GM19328 (cell line): ENCODE data around the gene ZBTB38.

Experiments
- ATAC-seq: cut with Tn5 transposase; IDR thresholded peaks from one replicate; pipeline ENCODE4 v1.9.1; 2021; ENCODE audit warnings: mild to moderate bottlenecking, moderate library complexity; ENCODE audit not compliant: unreplicated experiment

The ZBTB38 gene

DNA sequence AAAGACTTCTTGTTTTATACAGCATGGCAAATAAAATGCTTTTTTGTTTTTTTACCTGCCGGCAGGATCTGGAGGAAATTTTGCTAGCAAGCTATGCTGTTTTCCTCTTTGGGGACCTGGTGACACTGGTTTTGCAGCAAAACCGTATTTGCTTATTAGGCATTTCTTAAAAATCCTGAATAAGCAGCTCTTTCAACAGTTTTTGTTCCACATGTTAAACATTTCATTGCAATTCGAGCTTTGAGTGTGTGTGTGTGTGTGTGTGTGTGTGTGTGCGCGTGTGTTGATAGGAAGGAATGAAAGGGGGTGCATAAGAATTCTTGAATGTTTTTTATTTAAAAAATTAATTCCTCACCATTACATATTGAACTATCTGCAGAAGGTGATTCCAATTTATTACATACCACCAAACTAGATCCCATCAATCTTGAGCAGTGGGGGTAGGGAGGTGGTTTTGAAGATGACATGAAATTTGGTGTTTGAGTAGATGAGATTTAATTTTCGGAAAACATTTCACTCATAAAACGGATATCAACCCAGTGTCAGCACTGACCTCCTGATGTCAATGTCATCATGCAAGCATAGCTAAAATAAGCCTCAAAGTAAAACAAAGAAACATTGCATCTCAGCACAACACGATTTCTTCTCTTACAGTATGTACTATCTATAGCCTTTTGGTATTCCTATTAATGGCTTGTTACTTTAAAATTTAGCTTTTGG lies 17.3 kb downstream of the ZBTB38 start:
- no peak for ATAC-seq

DNA sequence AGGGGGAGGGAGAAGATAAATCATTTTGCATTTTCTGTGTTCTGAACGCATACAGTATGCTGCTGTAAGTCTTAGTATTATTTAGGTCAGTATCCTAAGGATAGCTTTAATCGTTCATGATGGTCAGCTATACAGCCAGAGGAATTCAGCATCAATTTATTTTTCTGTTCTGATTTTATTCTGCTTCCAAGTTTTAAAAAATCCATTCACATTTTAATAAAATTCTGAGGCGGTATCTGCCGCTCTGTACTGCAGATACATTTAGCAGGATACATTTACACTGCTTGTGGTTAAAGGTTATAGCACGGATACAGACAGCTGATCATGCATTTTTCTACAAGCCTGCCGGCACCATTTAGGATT lies 17.8 kb downstream of the ZBTB38 start:
- ATAC-seq: no peak

DNA sequence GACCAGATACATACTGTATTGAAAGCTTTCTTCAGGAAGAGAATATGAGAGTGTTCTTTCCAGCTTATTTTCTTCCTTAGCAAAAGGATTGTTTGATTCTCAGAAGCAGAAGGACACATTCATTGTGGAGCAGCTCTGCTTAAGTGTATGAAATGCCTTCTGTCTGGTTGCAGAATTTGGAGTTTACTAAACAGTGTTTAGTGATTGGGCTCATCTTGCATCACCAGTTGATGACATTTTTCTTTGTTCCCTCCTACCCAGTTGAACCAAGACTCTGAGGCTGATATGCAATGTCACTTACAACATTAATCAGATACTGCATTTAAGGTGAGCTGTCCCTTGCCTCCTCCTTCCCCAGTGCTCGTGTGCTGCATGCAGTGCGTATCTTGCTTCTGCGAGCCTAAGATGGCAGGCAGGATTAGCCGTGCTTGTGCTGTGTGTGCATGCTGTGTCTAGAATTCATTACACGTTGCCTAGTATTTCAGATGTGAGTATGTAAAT lies 18.4 kb downstream of the ZBTB38 start:
- no peak for ATAC-seq

DNA sequence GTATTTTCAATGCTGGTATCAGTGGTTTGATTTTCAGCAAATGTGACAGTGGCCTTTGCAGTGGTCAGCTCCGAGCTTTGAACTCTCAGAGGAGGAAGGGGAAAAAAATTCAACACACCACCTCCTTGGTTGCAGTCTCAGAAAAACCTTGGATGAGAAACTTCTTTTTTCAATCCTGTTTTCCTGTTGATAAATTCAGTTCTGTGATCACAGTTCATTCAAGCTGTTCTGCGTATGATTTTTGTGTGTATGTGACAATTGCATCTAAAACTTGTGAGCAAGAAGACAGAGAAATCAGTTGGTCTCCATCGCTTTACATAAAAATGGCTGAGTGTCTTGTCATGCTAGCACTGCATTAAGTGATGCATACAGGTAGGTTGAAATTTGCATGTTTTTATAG lies 19.2 kb downstream of the ZBTB38 start:
- ATAC-seq: no peak

DNA sequence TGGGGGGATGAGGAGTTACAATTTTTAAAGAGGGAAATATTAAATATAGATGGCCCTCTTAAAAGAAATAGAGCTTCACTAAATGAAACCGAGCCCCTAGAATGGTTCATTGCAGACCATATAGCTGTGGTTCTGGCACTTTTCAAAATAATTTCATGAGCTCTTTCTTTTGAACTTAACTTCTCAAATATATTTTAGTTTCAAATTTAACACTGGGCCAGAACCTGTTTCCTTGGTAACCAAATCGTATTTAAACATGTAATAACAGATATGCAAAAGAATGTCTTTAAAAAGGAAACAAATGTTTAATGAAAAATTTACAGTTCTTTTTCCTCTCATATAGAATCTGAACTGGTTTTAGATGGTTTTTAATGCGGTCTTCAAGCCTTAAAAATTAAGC lies 20.1 kb downstream of the ZBTB38 start:
- ATAC-seq: no peak

DNA sequence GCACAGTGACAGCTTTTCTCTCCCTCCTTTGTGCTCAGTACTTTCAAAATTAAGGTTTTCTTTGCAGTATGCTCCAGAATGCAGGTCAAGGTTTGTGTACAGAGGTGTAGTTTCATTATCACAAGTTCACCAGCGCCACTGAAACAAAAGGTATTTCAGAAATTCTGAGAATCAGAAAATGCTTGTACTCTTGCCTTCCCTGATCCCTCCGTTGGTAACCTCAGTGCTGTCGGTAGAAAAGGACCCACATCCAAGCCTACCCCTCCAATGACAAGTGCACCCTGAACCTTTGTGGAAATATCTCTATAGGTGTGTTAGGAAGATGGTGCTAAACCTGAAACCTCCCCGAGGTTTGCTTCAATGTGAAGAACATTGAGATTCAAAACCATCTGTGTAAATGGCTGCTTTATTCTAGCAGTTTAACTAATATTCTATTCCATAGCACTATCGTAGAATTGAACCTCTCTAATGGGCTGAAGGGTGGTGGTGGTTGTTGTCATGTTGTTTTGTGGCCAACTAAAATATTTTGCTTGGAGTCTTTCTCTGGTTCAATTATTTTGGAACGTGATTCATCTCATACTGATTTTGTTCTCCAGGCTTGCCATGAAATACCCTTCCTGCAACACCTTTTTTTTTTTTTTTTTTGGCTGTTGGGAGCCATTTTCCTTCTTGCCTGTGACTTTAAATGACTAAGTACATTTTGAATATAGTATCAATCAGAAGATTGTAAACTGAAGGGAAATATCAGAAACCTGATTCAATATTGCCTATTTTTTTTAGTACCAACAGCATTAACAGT lies 20.7 kb downstream of the ZBTB38 start:
- no peak for ATAC-seq

DNA sequence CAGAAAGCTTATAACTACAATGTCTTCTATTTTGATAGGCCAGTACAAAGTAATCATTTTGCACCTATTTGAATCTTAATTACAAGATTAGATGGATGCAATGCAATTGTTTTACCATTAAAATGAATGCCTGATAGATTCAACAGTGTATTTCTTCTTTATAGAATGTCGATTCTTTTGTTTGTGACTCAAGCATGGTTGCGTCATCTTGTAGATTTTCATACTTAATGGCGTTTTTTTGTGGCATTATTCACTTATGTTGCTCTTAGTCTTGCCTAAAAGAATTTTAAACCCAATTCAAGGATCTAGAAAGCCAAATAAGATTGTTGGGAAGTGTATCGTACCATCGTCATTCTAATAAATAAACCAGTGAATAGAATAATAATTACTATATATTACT lies 21.4 kb downstream of the ZBTB38 start:
- ATAC-seq: no peak

DNA sequence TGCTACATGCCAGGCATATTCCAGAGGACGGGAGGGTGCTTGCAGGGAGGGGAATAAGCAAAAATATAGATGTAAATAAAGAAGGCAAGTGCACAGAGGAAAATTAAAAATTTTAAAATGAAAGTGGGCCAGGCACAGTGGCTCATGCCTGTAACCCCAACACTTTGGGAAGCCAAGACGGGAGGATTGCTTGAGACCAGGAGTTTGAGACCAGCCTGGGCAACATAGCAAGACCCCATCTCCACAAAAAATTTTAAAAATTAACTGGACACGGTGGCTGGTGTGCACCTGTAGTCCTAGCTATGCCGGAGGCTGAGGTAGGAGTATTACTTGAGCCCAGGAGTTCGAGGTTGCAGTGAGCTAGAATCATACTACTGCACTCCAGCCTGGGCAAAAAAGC lies 22.4 kb downstream of the ZBTB38 start:
- no peak for ATAC-seq

DNA sequence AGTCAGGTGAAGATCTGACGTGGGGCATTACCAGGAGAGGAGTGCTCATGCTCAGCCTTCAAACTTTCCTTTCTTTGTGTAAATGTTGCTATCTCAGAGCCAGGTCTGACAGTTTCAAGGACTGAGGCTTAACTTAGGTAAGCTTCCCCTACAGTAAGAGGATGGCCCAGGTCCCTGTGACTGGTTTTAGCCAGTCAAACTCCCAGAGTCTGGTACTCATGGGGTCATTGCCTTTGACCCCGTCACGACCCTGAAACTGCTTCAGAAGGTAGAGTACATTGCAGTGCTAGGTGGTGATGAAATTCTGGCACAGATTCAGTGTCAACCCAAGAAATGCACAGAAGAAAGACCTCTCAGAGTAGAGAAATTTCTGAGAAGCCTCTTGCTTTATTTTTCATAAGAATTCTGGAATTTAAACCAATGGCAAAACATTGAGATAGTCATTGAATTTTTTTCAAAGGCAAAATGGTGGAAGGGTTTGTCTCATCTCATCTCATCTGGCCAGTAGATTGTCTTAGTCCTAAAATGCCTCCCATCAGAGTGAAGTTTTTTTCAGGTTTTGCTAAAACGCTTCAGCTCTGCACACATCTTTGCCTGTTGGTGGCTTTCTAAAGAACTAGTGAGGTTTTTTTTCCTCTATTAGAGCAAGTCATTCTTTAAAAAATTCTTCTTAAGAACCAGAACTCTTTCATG lies 23.1 kb downstream of the ZBTB38 start:
- no peak for ATAC-seq

DNA sequence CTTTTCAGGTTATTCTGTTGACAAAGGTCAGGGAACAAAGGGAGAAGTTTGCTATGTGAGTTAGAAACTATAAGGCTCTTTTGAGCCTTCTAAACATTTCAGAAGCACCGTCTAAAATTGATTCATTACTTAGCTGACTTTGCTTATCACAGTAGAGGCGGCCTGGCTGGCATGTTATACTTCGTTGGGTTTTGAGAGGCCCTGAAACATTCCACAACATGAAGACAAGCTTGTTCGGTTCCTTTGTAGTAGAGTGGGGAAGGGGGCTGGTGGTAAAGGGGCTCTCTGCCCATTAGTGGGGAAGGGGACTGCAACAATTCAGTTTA lies 23.6 kb downstream of the ZBTB38 start:
- no peak for ATAC-seq

DNA sequence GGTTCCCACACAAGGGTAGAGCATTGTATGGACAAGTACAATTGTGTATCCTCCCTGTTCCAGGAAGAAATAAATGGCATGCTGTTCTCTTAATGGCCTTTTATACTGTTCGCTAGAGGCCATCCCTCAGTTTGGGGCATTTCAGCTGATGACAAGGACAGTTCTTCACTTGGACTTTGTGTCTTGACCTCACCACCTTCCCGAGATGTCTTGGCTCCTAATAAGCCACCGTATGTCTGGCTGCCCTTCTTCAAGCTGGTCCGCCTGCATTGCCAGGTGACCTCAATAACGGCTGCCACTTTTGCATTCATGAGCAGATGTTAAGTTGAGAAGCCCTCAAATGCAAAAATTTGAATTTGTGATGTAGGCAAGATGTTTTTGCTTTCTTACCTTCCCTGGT lies 24.1 kb downstream of the ZBTB38 start:
- ATAC-seq: no peak

DNA sequence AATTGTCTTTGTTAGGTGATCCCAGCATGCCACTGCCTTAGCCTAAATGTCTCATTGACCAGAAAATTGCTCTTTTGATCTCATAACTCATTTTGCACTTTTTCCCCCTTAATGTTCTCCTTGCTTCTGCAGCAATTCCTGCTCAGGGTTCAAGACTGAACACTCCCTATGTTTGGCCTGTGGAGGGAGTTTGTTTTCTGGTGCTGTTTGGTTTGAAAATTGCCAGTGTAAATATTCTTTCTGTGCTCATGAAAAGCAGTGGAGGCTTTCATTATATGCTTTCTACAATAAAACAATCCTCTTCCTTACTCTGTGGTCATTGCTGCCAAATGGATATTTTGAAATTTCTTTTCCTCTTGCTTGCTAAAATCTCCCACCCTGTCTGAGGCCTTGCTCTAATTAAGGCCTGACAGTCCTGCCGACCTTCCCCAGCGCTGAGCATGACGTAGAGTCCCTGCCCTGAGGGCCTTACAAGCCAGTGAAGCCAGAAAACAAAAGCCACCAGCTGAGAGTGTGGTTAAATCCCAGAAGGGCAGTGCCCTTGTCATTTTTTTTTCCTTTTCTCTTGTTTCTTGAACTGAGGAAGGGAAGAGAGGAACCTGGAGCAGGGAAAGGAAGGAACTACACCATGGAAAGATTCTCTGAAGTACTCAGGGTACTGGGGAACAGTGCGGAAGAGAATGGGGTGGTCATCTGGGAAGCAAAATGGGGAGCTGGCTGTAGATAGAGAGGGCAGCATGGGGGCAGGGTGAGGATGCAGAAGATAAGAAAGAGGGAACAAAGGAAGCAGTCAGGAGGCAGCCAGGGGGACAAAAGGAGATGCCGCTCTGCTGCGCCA lies 24.8 kb downstream of the ZBTB38 start:
- ATAC-seq: no peak

DNA sequence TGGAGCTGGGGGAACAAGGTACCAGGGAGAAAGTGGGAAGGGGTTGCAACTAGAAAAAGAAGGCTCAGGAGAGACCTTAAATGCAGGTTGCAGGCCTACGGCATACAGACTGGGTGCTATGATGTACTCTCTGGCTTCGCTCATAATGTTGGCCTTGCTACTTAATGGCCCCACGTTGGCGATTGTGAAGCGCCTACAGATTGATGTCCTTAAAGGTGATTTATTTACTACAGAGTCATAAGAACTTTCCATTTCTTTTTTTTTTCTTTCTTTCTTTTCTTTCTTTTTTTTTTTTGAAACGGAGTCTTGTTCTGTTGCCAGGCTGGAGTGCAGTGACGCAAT lies 25.4 kb downstream of the ZBTB38 start:
- no peak for ATAC-seq

DNA sequence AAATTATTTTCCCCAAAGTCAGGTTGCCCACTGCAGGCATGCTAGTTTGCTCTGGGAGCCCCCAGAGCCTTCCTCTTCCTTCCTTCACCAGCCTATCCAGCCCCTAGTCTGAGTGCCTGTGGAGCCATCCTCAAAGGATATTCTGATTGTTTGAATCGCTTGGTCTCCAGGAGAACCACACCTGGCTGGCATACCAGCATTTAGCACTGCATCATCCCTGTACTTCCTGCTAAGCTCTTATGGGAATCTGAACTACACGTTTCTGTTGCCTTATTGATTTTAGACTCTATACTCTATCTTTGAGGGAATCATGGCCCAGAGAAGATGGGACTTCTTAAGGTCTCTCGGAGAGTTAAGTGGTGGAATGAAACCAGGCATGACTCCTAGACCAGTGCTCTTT lies 26.3 kb downstream of the ZBTB38 start:
- no peak for ATAC-seq

DNA sequence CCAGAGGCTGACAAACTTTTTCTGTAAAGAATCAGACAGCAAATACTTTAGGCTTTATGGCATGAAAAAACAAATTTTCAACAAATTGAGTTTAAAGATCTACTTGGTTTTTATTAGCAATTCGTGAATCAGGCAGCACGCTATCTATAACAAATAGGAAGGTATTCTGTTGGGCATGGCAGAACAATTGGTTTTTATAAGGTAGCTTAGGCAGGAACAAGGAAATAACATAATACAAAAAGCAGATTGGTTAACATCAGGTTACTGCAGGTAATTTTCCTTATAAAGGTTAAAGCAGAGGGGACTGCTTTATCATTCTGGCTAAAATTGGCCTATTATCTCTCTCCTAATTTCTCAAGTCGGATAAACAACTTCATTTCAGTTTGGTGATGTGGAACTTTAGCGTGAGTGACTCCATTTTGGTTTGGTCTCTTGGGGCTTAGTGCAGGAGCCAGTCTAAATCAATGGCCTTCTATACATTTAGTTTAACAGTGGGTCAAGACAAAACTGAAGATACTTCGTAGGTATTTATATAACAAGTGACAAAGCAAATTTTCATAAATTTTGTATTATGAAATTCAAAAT lies 26.8 kb downstream of the ZBTB38 start:
- no peak for ATAC-seq

DNA sequence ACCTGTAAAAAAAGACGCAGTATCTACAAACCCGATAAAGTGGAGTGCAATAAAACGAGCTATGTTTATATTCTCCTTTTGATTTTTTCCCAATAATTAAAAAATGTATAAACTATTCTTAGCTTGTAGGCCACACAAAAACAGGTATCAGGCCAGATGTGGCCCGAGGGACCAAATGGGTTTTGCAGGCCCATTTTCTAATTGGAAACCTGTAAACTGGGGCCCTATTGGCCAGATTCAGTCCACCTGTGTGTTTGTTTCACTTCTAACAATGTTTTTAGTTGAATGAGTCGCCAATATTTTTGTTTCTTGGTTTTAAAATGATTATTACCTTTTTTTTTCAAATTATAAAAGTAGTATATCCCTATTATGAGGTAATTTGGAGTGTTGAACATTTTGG lies 29.7 kb downstream of the ZBTB38 start:
- ATAC-seq: no peak

DNA sequence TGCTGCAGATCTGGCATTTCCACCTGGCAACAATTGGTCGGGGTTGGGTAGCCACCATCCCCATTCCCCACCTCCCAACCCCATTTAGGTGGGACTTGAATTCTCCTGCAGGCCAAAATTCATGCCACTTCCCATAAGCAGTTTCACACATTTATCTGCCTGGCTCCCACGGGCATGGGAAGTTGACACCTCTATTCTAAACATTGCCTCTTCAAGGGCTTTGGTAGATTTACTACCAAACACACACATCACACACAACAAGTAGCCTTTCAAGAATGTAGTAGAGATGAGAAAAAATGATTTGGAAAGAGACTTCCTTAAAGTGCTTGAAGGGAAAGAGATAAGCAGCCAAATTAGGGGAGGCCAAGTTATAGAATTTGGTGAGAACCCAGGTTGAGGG lies 30.9 kb downstream of the ZBTB38 start:
- ATAC-seq: no peak

DNA sequence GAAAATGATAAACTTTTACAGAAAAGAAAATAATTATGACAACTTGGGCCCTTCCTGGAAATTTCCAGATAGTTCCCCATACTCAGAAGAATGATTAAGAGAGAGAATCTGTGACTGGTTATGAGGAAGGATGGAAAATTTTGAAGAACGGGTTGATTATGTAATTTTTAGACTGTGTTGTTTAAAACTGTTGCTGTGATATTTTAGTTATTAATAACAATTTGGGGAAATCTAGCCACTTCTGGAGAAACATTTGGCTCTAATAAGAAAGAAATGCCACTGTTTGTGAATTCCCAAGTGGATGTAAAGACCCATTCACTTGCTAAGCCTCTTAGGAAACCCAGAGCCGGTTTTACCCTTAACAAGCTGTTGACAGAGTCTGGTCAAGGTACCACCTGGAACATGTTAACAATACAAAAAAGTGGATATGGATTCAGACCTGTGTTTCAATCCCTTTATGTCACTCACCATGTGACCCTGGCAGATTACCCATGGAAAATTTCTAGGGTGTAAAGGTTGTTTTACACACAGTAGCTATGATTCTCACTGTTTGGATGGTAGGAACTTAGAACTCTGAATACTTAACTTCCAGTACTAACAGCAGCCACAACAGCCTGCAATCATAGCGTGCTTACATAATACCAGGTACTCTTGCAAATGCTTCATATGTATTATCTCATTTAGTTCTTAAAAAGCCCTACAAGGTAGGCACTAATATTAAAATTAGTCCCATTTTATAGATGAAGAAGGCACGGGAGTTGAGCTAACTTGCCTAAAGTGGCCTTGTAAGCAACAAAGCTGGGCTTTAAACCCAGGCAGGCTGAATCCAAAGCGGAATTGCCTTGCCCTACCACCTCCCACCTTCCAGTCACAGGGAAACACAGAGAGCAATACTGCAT lies 32.0 kb downstream of the ZBTB38 start:
- ATAC-seq: no peak

DNA sequence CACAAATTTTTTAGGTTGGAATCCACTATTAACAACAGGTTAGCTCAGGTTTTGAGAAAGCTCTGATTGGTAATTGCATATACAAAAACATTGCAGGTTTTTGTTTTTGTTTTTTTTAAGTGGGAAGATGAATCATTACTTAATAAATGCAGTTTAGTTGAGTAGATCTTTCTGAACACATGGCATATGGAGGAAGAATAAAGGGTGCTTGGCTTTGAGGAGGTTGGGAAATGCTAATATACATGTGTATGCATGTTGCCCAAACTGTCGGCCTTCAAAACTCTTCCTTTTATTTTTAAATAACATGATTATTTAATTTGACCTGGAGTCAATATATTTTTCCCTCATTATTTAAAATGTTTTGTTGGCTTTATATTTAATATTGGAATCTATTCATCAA lies 32.8 kb downstream of the ZBTB38 start:
- ATAC-seq: no peak
